Fibroblast of the aortic adventitia (primary cell): ENCODE results near the gene SEC62. TPM values are rescaled to one million over a fixed set of nuclear protein-coding genes. Genes with fewer than 3 reads are reported as not detected.

Source experiments
- DNase-seq: peaks from one replicate; pipeline ENCODE4 v3.0.0-alpha.2; 2010; ENCODE audit warnings: low read depth
- H3K4me3 ChIP-seq: 2 replicates; pipeline ENCODE4 v1.5.1; 2011; ENCODE audit warnings: low read depth, mild to moderate bottlenecking, control low read depth, low read length, moderate library complexity
- total RNA-seq: library from RNA; depleted of rRNA; stranded (reverse); fragments of >200 nt; gene quantifications from 2 replicates; pipeline ENCODE4 v1.2.3, GENCODE V29; 2012; ENCODE audit warnings: low replicate concordance
- TF ChIP-seq, protein P1 (sequence below): IDR thresholded peaks from 2 replicates; pipeline ENCODE4 v1.5.1; 2011; ENCODE audit warnings: mild to moderate bottlenecking, low read length, control low read depth, inconsistent platforms; ENCODE audit not compliant: insufficient read depth

SEC62 gene
- total RNA-seq, 1 donor, result 52.3 TPM

DNA sequence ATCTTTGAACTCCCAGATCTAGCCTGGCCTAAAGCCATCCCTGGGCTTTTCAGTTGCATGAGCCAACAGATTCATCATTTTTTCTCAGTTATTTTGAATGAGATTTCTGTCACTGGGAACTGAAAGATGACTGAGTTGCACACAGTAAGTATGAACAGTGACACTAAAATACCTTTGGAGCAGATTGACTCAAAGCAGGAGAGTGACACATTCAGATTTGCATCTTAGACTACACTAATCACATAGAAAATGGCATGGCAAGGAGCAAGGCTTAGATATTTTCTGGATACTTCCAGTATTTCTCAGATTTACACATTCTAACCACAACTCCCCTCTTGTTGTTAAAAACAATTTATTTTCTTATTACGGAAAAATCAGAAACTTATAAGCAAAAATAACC lies 32.8 kb downstream of the SEC62 start:
- no peak for DNase-seq
- H3K4me3 ChIP-seq, result no peak overlapping the region
- TF ChIP-seq, protein P1, sequence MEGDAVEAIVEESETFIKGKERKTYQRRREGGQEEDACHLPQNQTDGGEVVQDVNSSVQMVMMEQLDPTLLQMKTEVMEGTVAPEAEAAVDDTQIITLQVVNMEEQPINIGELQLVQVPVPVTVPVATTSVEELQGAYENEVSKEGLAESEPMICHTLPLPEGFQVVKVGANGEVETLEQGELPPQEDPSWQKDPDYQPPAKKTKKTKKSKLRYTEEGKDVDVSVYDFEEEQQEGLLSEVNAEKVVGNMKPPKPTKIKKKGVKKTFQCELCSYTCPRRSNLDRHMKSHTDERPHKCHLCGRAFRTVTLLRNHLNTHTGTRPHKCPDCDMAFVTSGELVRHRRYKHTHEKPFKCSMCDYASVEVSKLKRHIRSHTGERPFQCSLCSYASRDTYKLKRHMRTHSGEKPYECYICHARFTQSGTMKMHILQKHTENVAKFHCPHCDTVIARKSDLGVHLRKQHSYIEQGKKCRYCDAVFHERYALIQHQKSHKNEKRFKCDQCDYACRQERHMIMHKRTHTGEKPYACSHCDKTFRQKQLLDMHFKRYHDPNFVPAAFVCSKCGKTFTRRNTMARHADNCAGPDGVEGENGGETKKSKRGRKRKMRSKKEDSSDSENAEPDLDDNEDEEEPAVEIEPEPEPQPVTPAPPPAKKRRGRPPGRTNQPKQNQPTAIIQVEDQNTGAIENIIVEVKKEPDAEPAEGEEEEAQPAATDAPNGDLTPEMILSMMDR, result no peak

GRCh38 chr3:170000051-170000450 lies 33.4 kb downstream of the SEC62 start:
- no peak for DNase-seq
- H3K4me3 ChIP-seq, result no peak overlapping the region
- TF ChIP-seq, protein P1, result no peak

GRCh38 chr3:170002231-170002630 lies 35.6 kb downstream of the SEC62 start:
- DNase-seq, result no peak
- TF ChIP-seq, protein P1, result no peak
- no peak overlapping the region for H3K4me3 ChIP-seq

- TF ChIP-seq, protein P1, result no peak
- H3K4me3 ChIP-seq, result no peak overlapping the region
- DNase-seq, result no peak
Observed at GRCh38 chr3:170002879-170003278, 36.3 kb downstream of the SEC62 start.

DNA sequence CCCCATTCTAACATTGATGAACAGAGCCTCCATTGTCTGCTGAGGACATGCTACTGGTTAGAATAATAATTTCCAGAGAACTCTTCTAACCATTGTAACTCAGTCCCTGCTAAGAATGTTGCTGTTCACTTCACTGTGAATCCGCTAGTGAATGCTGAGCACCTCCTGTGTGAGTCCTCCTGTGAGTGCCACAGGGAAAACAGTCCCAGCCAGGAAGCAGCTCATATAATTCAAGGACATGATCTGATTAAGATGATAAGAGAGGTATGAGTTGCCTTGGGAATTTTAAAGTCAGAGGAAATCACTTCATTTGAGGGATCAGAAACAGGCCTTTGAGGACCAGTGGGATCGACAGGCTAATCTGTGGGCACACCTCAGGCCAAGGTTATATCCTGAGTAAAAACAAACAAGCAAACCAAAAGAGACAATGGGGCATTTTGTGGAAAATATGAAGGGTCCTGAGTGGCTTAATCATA lies 37.3 kb downstream of the SEC62 start:
- TF ChIP-seq, protein P1, result no peak
- H3K4me3 ChIP-seq, result no peak overlapping the region

GRCh38 chr3:170007031-170007663 lies 40.5 kb downstream of the SEC62 start:
- peak; percentile 70 for DNase-seq
- TF ChIP-seq, protein P1, result no peak
- no peak overlapping the region for H3K4me3 ChIP-seq

More for the DNA sequence above, 37.3 kb downstream of the SEC62 start:
- no peak for DNase-seq

GRCh38 chr3:170010498-170010897 lies 43.9 kb downstream of the SEC62 start:
- DNase-seq, result no peak
- no peak overlapping the region for H3K4me3 ChIP-seq
- TF ChIP-seq, protein P1, result no peak
